LNCaP clone FGC (cell line): ENCODE data around the gene PABPN1L.

Experiments used
- DNase-seq: peaks from one replicate; pipeline ENCODE4 v3.0.0-alpha.2; 2011; ENCODE audit warnings: low read depth
- H3K4me3 ChIP-seq: 2 replicates; pipeline ENCODE4 v1.5.1; 2011; ENCODE audit warnings: mild to moderate bottlenecking, low read depth, low read length, control low read depth
- CTCF ChIP-seq: IDR thresholded peaks from 2 replicates; pipeline ENCODE4 v1.5.1; 2012; ENCODE audit warnings: mild to moderate bottlenecking; ENCODE audit not compliant: control insufficient read depth, insufficient read depth; ENCODE audit errors: extremely low read depth

The PABPN1L gene

GRCh38 chr16:88822281-88823040, 44.0 kb downstream of the PABPN1L start:
- no peak overlapping the region for H3K4me3 ChIP-seq
- DNase-seq = no peak
- no peak for TF ChIP-seq CTCF

- 0 out of 2 replicates have a peak, but pooled peaks have one; percentile 23 for TF ChIP-seq CTCF
- DNase-seq = no peak
- no peak overlapping the region for H3K4me3 ChIP-seq
Measured at GRCh38 chr16:88821168-88821850, 45.2 kb downstream of the PABPN1L start.

GRCh38 chr16:88820385-88821025, 46.0 kb downstream of the PABPN1L start:
- H3K4me3 ChIP-seq = no peak overlapping the region
- no peak for DNase-seq
- no peak for TF ChIP-seq CTCF

GRCh38 chr16:88819126-88819525, 47.3 kb downstream of the PABPN1L start:
- TF ChIP-seq CTCF = no peak
- H3K4me3 ChIP-seq = no peak overlapping the region
- no peak for DNase-seq

- DNase-seq = no peak
- no peak overlapping the region for H3K4me3 ChIP-seq
- TF ChIP-seq CTCF = no peak
Measured at GRCh38 chr16:88818575-88818874, 47.9 kb downstream of the PABPN1L start.

- TF ChIP-seq CTCF = no peak
- H3K4me3 ChIP-seq = no peak overlapping the region
Measured at GRCh38 chr16:88817785-88818574, 48.5 kb downstream of the PABPN1L start.

More at GRCh38 chr16:88817785-88818574, 48.5 kb downstream of the PABPN1L start:
- DNase-seq = no peak
